Effector memory CD8-positive, alpha-beta T cell (primary cell): ENCODE data around the gene ADAMTSL3.

Source experiments
- ATAC-seq: fragments of 150-1000 bp; cut with Tn5 transposase; replicated peaks from 2 replicates; pipeline ENCODE4 v1.10.0; 2021; ENCODE audit warnings: mild to moderate bottlenecking, moderate library complexity
- DNase-seq, 3 experiments: peaks; one replicate each; pipeline ENCODE4 v3.0.0; 2021
- H3K27ac Mint-ChIP-seq, 2 donors: one replicate each; pipeline ENCODE4 v1.8.0; 2022; ENCODE audit warnings: mild to moderate bottlenecking in 2 of 2, mixed read lengths in 2 of 2, moderate library complexity in 2 of 2
- H3K27me3 Mint-ChIP-seq, 2 donors: one replicate each; pipeline ENCODE4 v1.8.0; 2022; ENCODE audit warnings: mixed read lengths in 2 of 2
- H3K36me3 Mint-ChIP-seq: one replicate; pipeline ENCODE4 v1.8.0; 2022; ENCODE audit warnings: mild to moderate bottlenecking, moderate library complexity, mixed read lengths; ENCODE audit not compliant: insufficient read depth
- H3K4me1 Mint-ChIP-seq, 2 donors: one replicate each; pipeline ENCODE4 v1.8.0; 2022; ENCODE audit warnings: low read depth in 2 of 2, mixed read lengths in 2 of 2
- H3K4me3 Mint-ChIP-seq, 2 donors: one replicate each; pipeline ENCODE4 v1.8.0; 2022; ENCODE audit warnings: mild to moderate bottlenecking in 2 of 2, mixed read lengths in 2 of 2, moderate library complexity in 2 of 2
- H3K9me3 Mint-ChIP-seq, 2 donors: one replicate each; pipeline ENCODE4 v1.8.0; 2022; ENCODE audit warnings: mixed read lengths in 2 of 2

ADAMTSL3 gene

DNA sequence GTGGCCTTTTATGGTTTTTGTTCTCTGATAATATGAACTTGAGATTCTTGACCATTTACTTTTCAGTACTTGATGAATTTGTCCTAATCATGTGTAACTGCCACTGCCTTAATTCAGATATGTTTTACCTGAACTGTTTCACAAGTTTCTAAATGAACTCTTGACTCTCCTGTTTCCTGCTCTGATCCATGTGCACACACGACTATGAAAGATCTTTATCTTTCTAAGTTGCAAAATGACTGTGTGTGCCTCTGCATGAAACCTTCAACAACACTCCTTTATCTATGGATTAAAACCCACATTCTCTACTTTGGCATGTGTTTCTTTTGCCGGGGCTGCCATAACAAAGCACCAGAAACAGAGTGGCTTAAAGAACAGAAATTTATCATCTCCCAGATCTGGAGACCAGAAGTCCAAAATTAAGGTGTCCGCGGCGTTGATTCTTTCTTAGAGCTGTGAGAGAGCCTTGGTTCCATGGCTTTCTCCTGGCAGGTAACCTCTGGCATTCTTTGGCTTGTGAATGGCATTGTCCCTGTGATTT, 275.0 kb downstream of the ADAMTSL3 start:
- H3K4me1 Mint-ChIP-seq: no peaks in the 10 kb centered on the region
- no peaks in the 10 kb centered on the region for H3K36me3 Mint-ChIP-seq
- no peak overlapping the region for H3K27ac Mint-ChIP-seq
- peaks cover 5 to 15% of the 10 kb centered on the region in 2 donors for H3K27me3 Mint-ChIP-seq
- DNase-seq (no peak), ATAC-seq (no peak)
- no peak overlapping the region for H3K4me3 Mint-ChIP-seq
- H3K9me3 Mint-ChIP-seq: peaks cover 0 to 4% of the 10 kb centered on the region in 2 donors

DNA sequence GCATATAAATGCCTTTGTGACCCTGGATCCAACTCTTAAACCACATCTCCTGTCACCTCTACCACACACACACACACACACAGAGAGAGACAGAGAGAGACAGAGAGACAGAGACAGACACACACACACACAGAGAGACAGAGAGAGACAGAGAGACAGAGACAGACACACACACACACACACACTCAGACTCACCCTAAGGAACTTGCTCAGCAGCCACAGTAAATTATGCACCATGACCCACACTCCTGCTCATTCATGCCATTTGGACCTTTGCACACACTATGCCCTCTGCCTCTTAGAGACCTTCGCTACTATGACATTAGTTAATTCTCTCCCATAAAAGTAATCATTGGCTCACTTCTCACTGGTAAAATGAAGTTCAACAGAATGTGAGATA, 275.7 kb downstream of the ADAMTSL3 start:
- H3K27me3 Mint-ChIP-seq: peaks cover 5 to 15% of the 10 kb centered on the region in 2 donors
- peaks cover 0 to 4% of the 10 kb centered on the region in 2 donors for H3K9me3 Mint-ChIP-seq
- no peak for ATAC-seq
- DNase-seq: no peak
- H3K27ac Mint-ChIP-seq: no peak overlapping the region
- H3K36me3 Mint-ChIP-seq: no peaks in the 10 kb centered on the region
- no peaks in the 10 kb centered on the region for H3K4me1 Mint-ChIP-seq
- no peak overlapping the region for H3K4me3 Mint-ChIP-seq

DNA sequence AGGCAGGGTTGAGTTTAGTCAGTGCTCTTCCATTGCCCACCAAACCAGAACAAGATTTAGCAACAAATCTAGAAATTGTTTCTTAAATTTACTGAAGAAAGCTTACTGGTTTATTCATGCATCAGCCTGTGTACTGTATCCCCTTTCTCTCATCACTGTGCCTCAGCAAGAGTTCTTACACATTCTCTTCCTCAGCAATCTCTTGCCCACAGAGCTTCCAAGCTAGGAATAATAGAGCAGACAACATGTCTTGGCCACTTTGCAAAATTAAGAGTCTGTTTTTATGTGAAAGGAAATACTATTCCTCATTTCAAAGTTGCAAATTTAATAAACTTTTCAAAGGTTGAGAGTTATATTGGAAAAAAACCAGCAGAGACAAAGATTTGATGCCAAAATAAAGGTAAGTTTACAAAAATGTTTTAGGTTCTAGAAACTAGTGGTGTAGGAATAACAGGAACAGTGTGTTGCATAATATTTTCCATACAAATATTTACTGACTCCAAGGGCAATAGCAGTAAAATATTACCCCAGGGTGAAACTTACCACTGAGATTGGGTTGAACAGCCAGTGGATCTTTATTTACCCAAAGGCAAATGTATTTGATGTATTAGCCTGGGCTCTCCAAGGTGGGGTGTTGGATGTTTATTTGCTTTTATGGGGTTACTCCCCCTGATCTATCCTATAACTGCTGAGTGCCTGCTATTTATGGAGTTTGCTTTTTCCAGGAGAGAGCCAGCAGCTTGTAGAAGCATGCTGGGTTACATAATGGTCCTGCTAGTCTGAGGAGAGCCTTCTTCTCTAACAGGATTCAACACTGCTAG, 276.7 kb downstream of the ADAMTSL3 start:
- peaks cover 5 to 15% of the 10 kb centered on the region in 2 donors for H3K27me3 Mint-ChIP-seq
- no peaks in the 10 kb centered on the region for H3K36me3 Mint-ChIP-seq
- H3K4me3 Mint-ChIP-seq: no peak overlapping the region
- no peak for DNase-seq
- ATAC-seq: no peak
- H3K9me3 Mint-ChIP-seq: peaks cover 0 to 4% of the 10 kb centered on the region in 2 donors
- H3K4me1 Mint-ChIP-seq: no peaks in the 10 kb centered on the region
- no peak overlapping the region for H3K27ac Mint-ChIP-seq

DNA sequence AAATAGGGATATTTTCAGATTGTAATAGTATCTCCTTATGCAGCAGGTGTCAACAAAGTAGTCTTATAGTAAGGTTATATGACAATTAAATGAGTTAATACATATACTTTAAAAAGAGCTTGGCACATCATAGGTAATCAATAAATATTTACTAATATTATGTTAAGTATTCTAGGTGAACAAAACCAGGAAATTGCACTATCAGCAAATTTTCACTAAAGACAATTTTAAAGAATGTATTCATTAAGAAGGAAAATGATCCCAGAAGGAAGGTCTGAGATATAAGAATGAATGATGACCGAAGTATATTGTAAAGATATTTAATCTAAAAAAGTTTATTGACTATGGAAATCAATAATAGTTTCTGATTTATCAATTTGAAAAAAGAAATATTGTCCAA, 281.9 kb downstream of the ADAMTSL3 start:
- peaks cover 0 to 2% of the 10 kb centered on the region in 2 donors for H3K9me3 Mint-ChIP-seq
- H3K4me3 Mint-ChIP-seq: no peak overlapping the region
- H3K4me1 Mint-ChIP-seq: no peaks in the 10 kb centered on the region
- DNase-seq: no peak
- no peak overlapping the region for H3K27ac Mint-ChIP-seq
- H3K36me3 Mint-ChIP-seq: no peaks in the 10 kb centered on the region
- ATAC-seq: no peak
- H3K27me3 Mint-ChIP-seq: peaks cover 0 to 5% of the 10 kb centered on the region in 2 donors

DNA sequence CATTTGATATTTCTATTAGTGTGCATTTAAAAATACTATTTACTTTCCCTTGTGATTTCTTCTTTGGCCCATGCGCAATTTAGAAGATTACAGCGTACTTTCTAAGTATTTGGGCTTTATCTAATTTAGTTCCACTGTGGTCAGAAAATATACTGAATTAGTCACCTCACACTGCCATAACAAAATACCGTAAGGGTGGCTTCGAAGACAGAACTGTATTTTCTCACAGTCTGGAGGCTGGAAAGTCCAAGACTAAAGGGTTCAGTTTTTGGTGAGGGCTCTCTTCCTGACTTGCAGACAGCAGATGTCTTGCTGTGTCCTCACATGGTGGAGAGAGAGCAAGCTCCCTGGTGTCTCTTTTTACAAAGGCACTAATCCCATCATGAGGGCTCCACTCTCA, 286.2 kb downstream of the ADAMTSL3 start:
- Mint-ChIP-seq H3K36me3 (no peaks in the 10 kb centered on the region), H3K9me3 (no peaks in the 10 kb centered on the region), H3K27ac (no peak overlapping the region), H3K27me3 (peaks cover 0 to 10% of the 10 kb centered on the region in 2 donors), H3K4me3 (peak overlapping the region in 1 of 2 donors; percentile 36), H3K4me1 (no peaks in the 10 kb centered on the region)
- DNase-seq: no peak
- no peak for ATAC-seq

DNA sequence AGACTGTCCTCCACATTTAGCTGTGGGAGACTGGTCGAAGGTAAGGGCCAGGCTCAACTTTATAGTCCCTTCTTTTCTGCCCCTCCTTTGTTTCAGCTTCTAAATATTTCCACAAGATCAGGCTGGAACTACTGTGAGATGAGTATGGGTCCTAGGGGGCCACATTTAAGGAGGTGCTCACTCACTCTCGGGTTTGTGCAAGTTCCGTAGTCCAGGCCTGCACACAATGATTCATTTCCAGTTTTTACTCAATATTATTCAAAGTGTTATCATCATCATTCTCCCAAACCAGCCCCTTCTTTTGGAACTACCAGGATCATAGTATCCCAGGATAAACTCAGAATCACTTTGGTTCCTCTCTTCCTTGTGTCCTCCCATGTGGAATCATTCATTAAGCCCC, 289.1 kb downstream of the ADAMTSL3 start:
- Mint-ChIP-seq H3K27me3 (peaks cover 0 to 10% of the 10 kb centered on the region in 2 donors), H3K9me3 (peaks cover 3 to 7% of the 10 kb centered on the region in 2 donors), H3K4me3 (no peak overlapping the region), H3K4me1 (no peaks in the 10 kb centered on the region), H3K36me3 (no peaks in the 10 kb centered on the region), H3K27ac (no peak overlapping the region)
- no peak for ATAC-seq
- DNase-seq: no peak

DNA sequence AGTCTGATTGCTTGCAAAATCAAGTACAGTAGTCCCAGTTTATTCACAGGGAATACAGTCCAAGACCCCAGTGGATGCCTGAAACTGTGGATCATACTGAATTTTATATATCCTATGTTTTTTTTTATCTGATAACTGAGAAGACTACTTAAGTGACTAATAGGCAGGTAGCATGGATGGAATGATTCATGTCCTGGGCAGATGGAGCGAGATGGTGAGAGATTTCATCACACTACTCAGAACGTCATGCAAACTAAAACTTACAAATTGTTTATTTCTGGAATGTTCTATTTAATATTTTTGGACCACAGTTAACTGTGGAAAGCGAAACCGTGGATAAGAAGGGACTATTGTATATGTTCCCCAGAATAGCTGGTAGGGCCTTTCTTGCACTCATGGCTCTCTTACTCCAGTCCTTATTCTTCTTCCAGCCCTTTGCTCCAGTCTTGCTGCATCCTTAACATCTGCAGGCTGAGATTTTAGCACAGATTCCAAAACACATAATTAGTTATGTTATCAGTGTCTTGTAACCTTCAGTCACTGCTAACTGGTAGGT, 290.0 kb downstream of the ADAMTSL3 start:
- Mint-ChIP-seq H3K36me3 (no peaks in the 10 kb centered on the region), H3K27ac (no peak overlapping the region), H3K4me1 (no peaks in the 10 kb centered on the region), H3K9me3 (peaks cover 4 to 7% of the 10 kb centered on the region in 2 donors), H3K27me3 (peaks cover 0 to 10% of the 10 kb centered on the region in 2 donors), H3K4me3 (no peak overlapping the region)
- ATAC-seq (no peak), DNase-seq (no peak)

DNA sequence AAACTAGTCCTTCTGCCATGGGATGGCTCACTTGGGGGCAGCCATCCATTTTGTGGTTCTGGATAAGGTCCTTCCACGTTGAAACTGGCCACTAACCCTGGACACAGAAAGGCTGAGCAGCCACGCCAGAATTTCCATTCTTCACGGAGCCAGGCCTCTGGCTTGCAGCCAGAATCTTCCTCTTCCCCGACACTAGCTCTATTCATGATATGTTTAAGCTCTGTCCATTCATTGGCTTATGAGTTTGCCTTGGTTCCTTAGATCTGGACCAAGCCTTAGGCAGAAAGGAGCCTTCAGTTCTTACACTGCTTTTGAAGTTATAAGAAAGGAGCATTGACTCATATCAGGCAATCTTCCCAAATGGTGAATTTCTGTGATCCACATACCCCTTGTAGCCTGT, 293.2 kb downstream of the ADAMTSL3 start:
- no peak for ATAC-seq
- no peaks in the 10 kb centered on the region for H3K4me1 Mint-ChIP-seq
- H3K27me3 Mint-ChIP-seq: peaks cover 0 to 20% of the 10 kb centered on the region in 2 donors
- DNase-seq: no peak
- H3K36me3 Mint-ChIP-seq: no peaks in the 10 kb centered on the region
- H3K9me3 Mint-ChIP-seq: peaks cover 7 to 10% of the 10 kb centered on the region in 2 donors
- H3K27ac Mint-ChIP-seq: no peak overlapping the region
- no peak overlapping the region for H3K4me3 Mint-ChIP-seq

DNA sequence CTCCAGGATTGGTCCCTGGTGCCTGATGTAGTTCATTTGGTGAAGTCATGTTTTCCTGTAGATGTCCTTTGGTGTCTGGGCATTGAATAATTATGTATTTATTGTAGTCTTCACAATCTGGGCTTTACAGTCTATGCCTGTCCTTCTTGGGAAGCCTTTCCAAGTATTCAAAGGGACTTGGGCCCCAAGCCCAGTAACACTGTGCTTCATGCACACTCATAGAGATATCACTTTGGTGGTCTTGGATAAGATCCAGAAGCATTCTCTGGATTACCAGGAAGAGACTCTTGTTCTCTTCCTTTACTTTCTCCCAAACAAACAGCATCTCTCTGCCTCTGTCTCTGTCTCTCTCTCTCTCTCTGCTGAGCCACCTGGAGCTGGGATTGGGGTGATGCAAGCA, 300.6 kb downstream of the ADAMTSL3 start:
- Mint-ChIP-seq H3K36me3 (no peaks in the 10 kb centered on the region), H3K27me3 (peaks cover 5 to 20% of the 10 kb centered on the region in 2 donors), H3K4me1 (no peaks in the 10 kb centered on the region), H3K9me3 (peaks cover 0 to 2% of the 10 kb centered on the region in 2 donors), H3K27ac (no peak overlapping the region), H3K4me3 (no peak overlapping the region)
- ATAC-seq: no peak
- no peak for DNase-seq

DNA sequence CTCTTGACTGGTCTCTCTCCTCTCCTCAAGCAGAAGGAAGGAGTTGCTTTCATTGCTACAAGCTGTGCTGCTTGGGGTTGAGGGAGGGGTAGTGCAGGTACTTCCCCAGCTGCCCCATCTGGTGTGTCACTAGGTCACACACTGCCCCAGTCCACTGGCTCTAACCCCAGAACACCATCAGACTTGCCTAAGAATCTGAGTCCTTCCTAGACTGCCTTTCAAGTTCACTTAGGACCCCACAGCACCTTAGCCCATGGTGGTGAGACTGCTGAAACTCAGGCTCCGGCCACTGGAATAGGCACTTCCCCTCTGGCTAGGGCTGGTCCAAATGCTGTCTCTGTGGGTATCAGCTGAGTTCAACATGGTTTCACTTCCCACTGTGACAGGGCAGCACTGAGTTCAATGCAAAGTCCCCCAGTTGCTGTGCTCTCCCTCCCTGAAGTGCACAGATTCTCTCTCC, 301.9 kb downstream of the ADAMTSL3 start:
- H3K27me3 Mint-ChIP-seq: peaks cover 5 to 20% of the 10 kb centered on the region in 2 donors
- no peak overlapping the region for H3K4me3 Mint-ChIP-seq
- ATAC-seq (no peak), DNase-seq (no peak)
- no peaks in the 10 kb centered on the region for H3K36me3 Mint-ChIP-seq
- peaks cover 0 to 2% of the 10 kb centered on the region in 2 donors for H3K9me3 Mint-ChIP-seq
- no peak overlapping the region for H3K27ac Mint-ChIP-seq
- H3K4me1 Mint-ChIP-seq: no peaks in the 10 kb centered on the region

DNA sequence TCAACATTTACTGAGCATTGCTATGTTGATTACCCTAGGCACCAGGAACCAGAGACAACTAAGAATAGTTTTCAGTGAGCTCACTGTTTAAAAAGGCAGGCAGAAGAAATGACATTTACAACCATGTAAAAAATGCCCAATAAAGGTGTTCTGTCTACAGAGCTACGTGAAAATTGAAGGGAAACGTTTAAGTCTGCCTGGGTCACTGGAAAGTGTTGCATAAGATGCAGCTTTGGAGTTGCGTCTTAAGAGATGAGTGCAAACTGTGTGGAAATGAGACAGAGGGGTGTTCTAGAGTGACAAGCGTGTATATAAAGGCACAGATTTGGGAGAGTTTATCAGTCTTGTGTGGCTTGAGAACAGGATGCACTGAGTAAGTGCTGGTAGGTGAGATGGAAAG, 303.0 kb downstream of the ADAMTSL3 start:
- H3K27ac Mint-ChIP-seq: no peak overlapping the region
- H3K27me3 Mint-ChIP-seq: peaks cover 5 to 13% of the 10 kb centered on the region in 2 donors
- ATAC-seq (no peak), DNase-seq (no peak)
- no peaks in the 10 kb centered on the region for H3K4me1 Mint-ChIP-seq
- H3K36me3 Mint-ChIP-seq: no peaks in the 10 kb centered on the region
- H3K9me3 Mint-ChIP-seq: peaks cover 0 to under 1% of the 10 kb centered on the region in 2 donors
- H3K4me3 Mint-ChIP-seq: no peak overlapping the region

DNA sequence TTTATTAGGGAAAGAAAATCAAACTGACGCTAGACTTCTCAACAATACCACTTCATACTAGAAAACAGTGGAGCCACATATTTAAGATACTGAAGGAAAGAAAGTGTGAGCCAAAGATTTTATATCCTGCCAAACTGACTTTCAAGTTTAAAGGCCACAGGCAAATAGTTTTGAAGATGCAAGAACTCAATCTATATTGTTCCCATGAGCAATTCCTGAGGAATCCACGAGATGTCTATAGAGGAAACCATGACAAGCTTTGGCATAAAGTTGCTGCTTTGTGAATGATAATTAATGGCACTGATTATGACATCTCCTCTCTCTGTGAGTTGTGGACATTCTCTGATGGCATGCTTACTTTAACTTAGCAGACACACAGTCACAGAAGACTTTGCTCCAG, 305.6 kb downstream of the ADAMTSL3 start:
- H3K36me3 Mint-ChIP-seq: no peaks in the 10 kb centered on the region
- no peak overlapping the region for H3K27ac Mint-ChIP-seq
- no peak for ATAC-seq
- H3K27me3 Mint-ChIP-seq: peaks cover 0 to 7% of the 10 kb centered on the region in 2 donors
- H3K4me1 Mint-ChIP-seq: no peaks in the 10 kb centered on the region
- H3K4me3 Mint-ChIP-seq: no peak overlapping the region
- DNase-seq: no peak
- peaks cover 2 to 7% of the 10 kb centered on the region in 2 donors for H3K9me3 Mint-ChIP-seq

DNA sequence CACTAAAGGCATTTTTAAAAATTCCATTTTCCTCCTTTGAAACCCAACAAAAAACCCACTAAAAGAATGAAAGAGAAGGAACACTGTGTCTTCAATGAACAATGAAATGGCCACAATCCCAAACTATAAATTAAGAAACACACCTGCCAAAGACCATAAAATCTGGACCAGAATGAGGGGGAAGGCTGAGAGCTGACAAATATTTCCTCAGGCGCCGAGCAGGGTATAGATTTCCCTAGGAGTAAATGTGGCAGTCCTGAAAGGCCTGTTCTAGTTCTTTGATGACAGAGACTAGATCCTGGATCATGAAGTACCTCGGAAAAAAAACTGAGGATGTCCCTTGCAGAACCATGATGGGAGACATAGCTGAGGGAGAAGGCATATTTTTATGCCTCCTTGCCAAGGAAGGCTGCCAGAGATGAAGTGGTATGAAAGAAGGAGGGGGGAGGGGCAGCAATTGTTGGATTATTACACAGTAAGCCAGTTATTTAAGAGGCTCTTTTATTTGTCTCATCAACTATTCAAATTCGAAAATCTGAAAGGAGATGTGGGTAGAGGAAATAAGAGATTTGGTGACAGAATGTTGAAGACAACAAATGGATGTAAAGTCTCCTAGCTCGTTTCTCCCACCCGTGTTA, 306.4 kb downstream of the ADAMTSL3 start:
- H3K4me3 Mint-ChIP-seq: no peak overlapping the region
- no peaks in the 10 kb centered on the region for H3K4me1 Mint-ChIP-seq
- H3K9me3 Mint-ChIP-seq: peaks cover 2 to 8% of the 10 kb centered on the region in 2 donors
- H3K27ac Mint-ChIP-seq: no peak overlapping the region
- H3K27me3 Mint-ChIP-seq: no peaks in the 10 kb centered on the region
- H3K36me3 Mint-ChIP-seq: no peaks in the 10 kb centered on the region
- DNase-seq (no peak), ATAC-seq (no peak)
